Naive thymus-derived CD8-positive, alpha-beta T cell (primary cell): ENCODE measurements around the gene SDC3. TPM values are rescaled to one million over a fixed set of nuclear protein-coding genes. Genes with fewer than 3 reads are reported as not detected.

Experiments used
- ATAC-seq, 2 donors: fragments of 150-1000 bp; cut with Tn5 transposase in 1 of 2; sonication (Bioruptor Pico), chemical (Tn5 transposase) in 1 of 2; 1 replicate in 1 of 2; 2 replicates in 1 of 2; pipeline ENCODE4 v1.10.0; 2021; ENCODE audit warnings: mild to moderate bottlenecking in 2 of 2, moderate library complexity in 2 of 2
- POLR2A ChIA-PET: fragments of 350-600 bp; sonication (Branson Sonifier 250); formaldehyde crosslinking; loops from one replicate; lab custom pipeline; 2021; ENCODE audit warnings: antibody characterized with exemption; lab: Charles Lee
- DNase-seq, 10 donors: peaks; one replicate each; pipeline versions ENCODE4 v3.0.0 to v3.0.0-alpha.2; 2020 to 2022
- H3K27ac Mint-ChIP-seq, 10 donors: one replicate each; pipeline ENCODE4 v1.8.0; 2020 to 2022; ENCODE audit warnings: mild to moderate bottlenecking in 10 of 10, mixed read lengths in 10 of 10, moderate library complexity in 4 of 10, inconsistent platforms in 1 of 10
- H3K27me3 Mint-ChIP-seq, 5 donors: one replicate each; pipeline ENCODE4 v1.8.0; 2021 to 2022; ENCODE audit warnings: mixed read lengths in 5 of 5
- H3K36me3 Mint-ChIP-seq, 3 donors: one replicate each; pipeline ENCODE4 v1.8.0; 2020 to 2022; ENCODE audit warnings: mixed read lengths in 3 of 3, mild to moderate bottlenecking in 2 of 3, inconsistent platforms in 1 of 3
- H3K4me1 Mint-ChIP-seq, 4 donors: one replicate each; pipeline ENCODE4 v1.8.0; 2021 to 2022; ENCODE audit warnings: mixed read lengths in 4 of 4
- H3K4me3 Mint-ChIP-seq, 10 donors: one replicate each; pipeline ENCODE4 v1.8.0; 2020 to 2022; ENCODE audit warnings: mild to moderate bottlenecking in 10 of 10, mixed read lengths in 10 of 10, moderate library complexity in 6 of 10, inconsistent platforms in 1 of 10
- H3K9me3 Mint-ChIP-seq, 9 donors: one replicate each; pipeline ENCODE4 v1.8.0; 2020 to 2022; ENCODE audit warnings: mixed read lengths in 9 of 9, mild to moderate bottlenecking in 3 of 9, inconsistent platforms in 1 of 9, moderate library complexity in 1 of 9
- polyA plus RNA-seq, 3 donors: library from polyadenylated mRNA; unstranded; fragments of 300-500 nt; fragmentation: Illumina TruSeq; gene quantifications; one replicate each; pipeline ENCODE4 v1.2.3, GENCODE V29; 2021
- total RNA-seq, 8 experiments: library from RNA in 2 of 8; stranded (reverse) in 2 of 8; gene quantifications; one replicate each; pipeline ENCODE4 v1.2.3 and lab custom pipeline; 2021 to 2026

The SDC3 gene
- total and polyA plus RNA-seq, 5 experiments from 2014 or later: 0.16 to 0.66 TPM; not detected in 3

DNA sequence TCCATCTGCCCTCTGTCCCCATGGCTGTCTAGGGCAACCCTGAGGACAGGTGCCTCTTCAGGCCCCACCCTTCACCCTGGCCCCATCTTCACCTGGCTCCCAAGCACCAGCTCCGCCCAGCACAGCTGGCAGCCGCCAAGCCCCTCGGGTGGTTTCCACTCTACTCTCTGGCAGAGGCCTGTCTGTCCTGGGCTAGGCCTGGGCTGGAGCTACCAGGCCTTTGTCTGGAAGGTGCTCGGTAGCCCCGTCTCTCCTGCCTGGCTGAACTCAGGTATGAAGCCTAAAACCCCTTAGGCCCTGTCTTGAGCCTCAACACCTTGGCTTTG, 17.4 kb downstream of the SDC3 start:
- POLR2A ChIA-PET: no interaction called here
- peaks cover 0 to 9% (median 2%) of the 10 kb centered on the region in 4 donors for H3K4me1 Mint-ChIP-seq
- no peaks in the 10 kb centered on the region for H3K36me3 Mint-ChIP-seq
- peaks cover 1 to 43% (median 19%) of the 10 kb centered on the region in 5 donors for H3K27me3 Mint-ChIP-seq
- no peak overlapping the region for H3K27ac Mint-ChIP-seq
- DNase-seq: no peak
- ATAC-seq: no peak
- H3K4me3 Mint-ChIP-seq: no peak overlapping the region
- no peaks in the 10 kb centered on the region for H3K9me3 Mint-ChIP-seq

GRCh38 chr1:30890502-30891226, 17.9 kb downstream of the SDC3 start:
- ATAC-seq (no peak), DNase-seq (no peak)
- Mint-ChIP-seq H3K27me3 (peaks cover 1 to 38% (median 18%) of the 10 kb centered on the region in 5 donors), H3K36me3 (no peaks in the 10 kb centered on the region), H3K9me3 (no peaks in the 10 kb centered on the region), H3K4me3 (no peak overlapping the region), H3K4me1 (peaks cover 0 to 9% (median 2%) of the 10 kb centered on the region in 4 donors), H3K27ac (no peak overlapping the region)
- POLR2A ChIA-PET: no interaction called here

DNA sequence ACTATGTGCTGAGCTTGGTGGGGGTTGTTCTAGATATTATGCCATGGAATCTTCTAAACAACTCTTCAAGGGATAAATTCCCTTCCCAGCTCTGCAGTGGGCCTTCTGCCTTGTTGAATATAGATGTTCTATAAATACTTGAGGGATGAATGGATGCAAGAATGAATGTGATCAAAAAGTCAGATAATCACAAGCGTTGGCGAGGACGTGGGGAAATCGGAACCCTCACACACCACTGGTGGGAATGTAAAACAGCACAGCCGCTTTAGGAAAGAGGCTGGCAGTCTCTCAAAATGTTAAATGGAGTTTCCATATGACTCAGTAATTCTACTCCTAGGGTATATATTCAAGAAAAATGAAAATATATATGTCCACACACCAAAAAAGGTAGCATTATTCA, 19.0 kb downstream of the SDC3 start:
- H3K27ac Mint-ChIP-seq: no peak overlapping the region
- no peaks in the 10 kb centered on the region for H3K9me3 Mint-ChIP-seq
- no peak overlapping the region for H3K4me3 Mint-ChIP-seq
- H3K27me3 Mint-ChIP-seq: peaks cover 1 to 28% (median 16%) of the 10 kb centered on the region in 5 donors
- H3K36me3 Mint-ChIP-seq: no peaks in the 10 kb centered on the region
- POLR2A ChIA-PET: no interaction called here
- DNase-seq: no peak
- ATAC-seq: no peak
- peaks cover 0 to 7% (median 2%) of the 10 kb centered on the region in 4 donors for H3K4me1 Mint-ChIP-seq

DNA sequence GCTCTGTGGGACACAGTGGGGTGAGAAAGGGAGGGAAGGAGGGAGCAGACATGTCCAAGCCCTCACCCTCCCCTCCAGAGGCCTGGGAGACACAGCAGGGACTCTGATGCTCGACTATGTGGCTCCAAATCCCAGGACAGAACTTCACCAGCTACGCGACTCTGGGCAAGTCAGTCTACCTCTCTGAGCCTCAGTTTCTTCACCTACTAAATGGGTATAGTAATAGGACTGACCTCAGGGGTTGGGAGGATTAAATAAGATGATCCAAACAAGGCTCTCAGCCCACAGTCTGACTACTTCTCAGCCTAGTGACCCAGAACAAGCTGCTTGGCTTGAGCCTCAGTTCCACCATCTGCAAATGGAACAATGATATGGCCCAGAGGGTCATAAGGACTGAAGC, 19.6 kb downstream of the SDC3 start:
- Mint-ChIP-seq H3K27me3 (peaks cover 1 to 27% (median 15%) of the 10 kb centered on the region in 5 donors), H3K9me3 (no peaks in the 10 kb centered on the region), H3K4me1 (peaks cover 0 to 4% (median 2%) of the 10 kb centered on the region in 4 donors), H3K4me3 (no peak overlapping the region), H3K27ac (no peak overlapping the region), H3K36me3 (no peaks in the 10 kb centered on the region)
- ATAC-seq (no peak), DNase-seq (no peak)
- POLR2A ChIA-PET: no interaction called here

GRCh38 chr1:30888391-30888790, 20.2 kb downstream of the SDC3 start:
- POLR2A ChIA-PET: no interaction called here
- no peaks in the 10 kb centered on the region for H3K36me3 Mint-ChIP-seq
- no peaks in the 10 kb centered on the region for H3K9me3 Mint-ChIP-seq
- peaks cover 1 to 21% (median 9%) of the 10 kb centered on the region in 5 donors for H3K27me3 Mint-ChIP-seq
- DNase-seq (no peak), ATAC-seq (no peak)
- no peak overlapping the region for H3K4me3 Mint-ChIP-seq
- H3K27ac Mint-ChIP-seq: peak overlapping the region in 1 of 10 donors; percentile 62
- peaks cover 0 to 4% (median under 1%) of the 10 kb centered on the region in 4 donors for H3K4me1 Mint-ChIP-seq

DNA sequence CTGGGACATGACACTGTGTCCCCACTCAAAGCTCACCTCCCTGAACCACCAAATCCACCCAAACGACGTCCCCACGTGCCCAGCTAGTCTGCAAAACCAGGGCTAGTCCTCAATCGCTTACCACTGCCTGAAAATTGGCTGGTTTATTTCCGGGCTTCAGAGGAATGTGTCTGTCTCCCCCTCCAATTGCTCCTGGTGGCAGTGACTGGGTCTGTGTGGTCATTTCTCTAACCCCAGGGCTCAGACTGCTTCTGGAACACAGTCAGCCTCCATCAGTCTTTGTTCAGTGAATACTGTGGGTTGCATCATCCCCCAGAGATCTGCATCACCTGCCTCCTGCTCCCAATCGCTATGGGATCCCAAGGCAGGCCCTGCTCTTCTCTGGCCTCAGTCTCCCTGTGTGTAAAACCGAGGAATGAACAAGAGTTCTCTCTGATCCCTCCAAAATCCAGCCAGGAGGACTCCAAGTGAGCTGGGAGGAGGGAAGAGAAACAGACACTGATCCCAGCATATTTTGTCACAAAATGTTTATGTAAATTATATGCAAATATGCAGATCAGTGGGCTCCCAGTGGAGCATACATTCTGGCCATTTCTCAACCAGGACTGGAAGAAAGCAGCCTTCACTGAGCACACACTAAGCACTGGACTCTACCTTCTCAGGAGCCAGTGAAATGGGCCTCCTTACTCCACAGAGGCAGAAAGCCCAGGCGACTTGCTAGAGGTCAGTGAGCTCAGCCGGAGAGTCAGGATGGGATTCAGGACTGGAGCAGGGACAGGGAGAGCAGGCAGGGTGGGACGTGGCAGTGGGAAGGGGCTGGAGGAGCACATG, 20.9 kb downstream of the SDC3 start:
- Mint-ChIP-seq H3K36me3 (no peaks in the 10 kb centered on the region), H3K9me3 (no peaks in the 10 kb centered on the region), H3K27me3 (peaks cover 1 to 17% (median 8%) of the 10 kb centered on the region in 5 donors), H3K27ac (no peak overlapping the region), H3K4me3 (no peak overlapping the region), H3K4me1 (peaks cover 0 to 4% (median under 1%) of the 10 kb centered on the region in 4 donors)
- ATAC-seq (no peak), DNase-seq (no peak)
- POLR2A ChIA-PET: no interaction called here

DNA sequence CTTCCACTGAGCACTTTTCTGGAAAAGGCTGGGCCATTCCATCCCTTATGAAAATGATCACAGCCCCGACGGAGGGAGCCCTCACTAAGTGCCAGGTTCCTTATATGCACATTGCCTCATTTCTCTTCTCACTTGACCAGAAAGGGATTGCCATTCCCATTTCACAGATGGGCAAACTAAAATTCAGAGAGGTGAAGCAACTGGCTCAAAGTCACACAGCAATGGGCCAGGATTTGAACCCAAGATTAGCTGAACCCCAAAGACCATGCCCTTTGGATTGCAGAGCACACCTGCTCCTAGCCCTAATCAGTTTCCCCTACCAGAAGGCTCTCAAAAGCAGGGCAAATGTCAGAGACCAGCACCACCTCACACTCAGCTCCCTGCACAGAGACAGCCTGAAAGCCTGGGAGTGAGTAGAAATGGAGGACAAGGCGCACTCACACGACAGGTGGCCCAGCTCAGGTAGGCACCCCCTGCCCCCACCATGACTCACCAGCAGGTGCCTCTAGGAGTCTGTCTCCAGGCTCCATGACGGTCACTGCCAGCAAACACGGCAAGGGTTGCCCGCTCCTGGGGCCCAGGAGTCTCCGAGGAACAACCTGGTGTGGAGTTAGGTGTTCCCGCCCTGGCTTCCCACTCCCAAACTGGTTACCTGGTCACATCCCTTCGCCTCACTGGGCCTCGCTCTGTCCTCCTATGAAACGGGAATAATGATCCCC, 21.7 kb downstream of the SDC3 start:
- Mint-ChIP-seq H3K4me1 (peaks cover 0 to 2% (median 0%) of the 10 kb centered on the region in 4 donors), H3K9me3 (no peaks in the 10 kb centered on the region), H3K4me3 (no peak overlapping the region), H3K27me3 (peaks cover 4 to 19% (median 8%) of the 10 kb centered on the region in 5 donors), H3K36me3 (no peaks in the 10 kb centered on the region), H3K27ac (no peak overlapping the region)
- POLR2A ChIA-PET: no interaction called here
- DNase-seq: no peak
- ATAC-seq: no peak

- H3K27ac Mint-ChIP-seq: peak overlapping the region in 1 of 10 donors; percentile 29
- no peak overlapping the region for H3K4me3 Mint-ChIP-seq
- DNase-seq (no peak), ATAC-seq (no peak)
- peaks cover 4 to 18% (median 14%) of the 10 kb centered on the region in 5 donors for H3K27me3 Mint-ChIP-seq
- H3K4me1 Mint-ChIP-seq: peaks cover 0 to 5% (median 1%) of the 10 kb centered on the region in 4 donors
- H3K36me3 Mint-ChIP-seq: no peaks in the 10 kb centered on the region
- no peaks in the 10 kb centered on the region for H3K9me3 Mint-ChIP-seq
- POLR2A ChIA-PET: interaction anchor here (0.9 kb wide), 1 partner anchor 200 kb away, joined by 3 read pairs; no protein-coding TSS in a partner anchor
Measured at GRCh38 chr1:30885570-30886522, 22.7 kb downstream of the SDC3 start.

GRCh38 chr1:30884723-30885122, 23.8 kb downstream of the SDC3 start:
- POLR2A ChIA-PET: no interaction called here
- no peak overlapping the region for H3K4me3 Mint-ChIP-seq
- DNase-seq: no peak
- no peaks in the 10 kb centered on the region for H3K9me3 Mint-ChIP-seq
- H3K27ac Mint-ChIP-seq: no peak overlapping the region
- H3K36me3 Mint-ChIP-seq: no peaks in the 10 kb centered on the region
- ATAC-seq: no peak
- peaks cover 2 to 21% (median 15%) of the 10 kb centered on the region in 5 donors for H3K27me3 Mint-ChIP-seq
- peaks cover 0 to 5% (median 1%) of the 10 kb centered on the region in 4 donors for H3K4me1 Mint-ChIP-seq

DNA sequence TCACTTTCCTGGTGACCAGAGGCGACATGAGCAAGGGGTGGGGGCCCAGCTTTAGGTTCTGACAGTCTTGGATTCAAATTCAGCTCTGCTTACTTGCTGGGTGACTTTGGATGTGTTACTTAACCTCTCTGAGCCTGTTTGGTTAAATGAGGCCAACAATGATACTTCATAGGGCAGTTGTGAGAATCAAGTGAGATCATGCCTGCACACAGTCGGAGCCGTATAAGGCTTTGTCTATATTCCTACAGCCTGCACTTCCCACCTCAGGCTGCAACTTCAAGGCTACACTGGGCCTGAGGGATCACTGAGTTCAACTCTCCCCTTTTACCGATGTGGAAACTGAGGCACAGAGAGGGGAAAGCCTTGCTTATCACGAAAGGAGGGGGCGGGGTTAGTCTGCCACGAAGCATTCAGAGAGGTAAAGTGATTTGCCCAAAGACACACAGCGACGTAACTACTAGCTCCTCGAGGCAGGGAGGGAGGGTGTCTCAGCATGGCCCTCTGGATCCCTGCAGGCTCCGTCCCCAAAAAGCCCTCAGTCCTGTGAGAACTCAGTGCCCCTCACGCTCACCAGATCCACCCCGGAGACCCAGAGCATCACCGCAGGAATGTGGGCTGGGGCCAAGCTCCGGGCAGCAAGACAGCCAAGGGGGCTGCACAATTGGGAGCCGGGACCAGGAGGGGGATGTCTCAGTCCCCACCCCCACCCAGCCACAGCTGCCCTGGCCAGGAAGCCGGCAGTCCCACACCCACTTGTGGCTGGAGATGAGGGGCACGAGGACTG, 25.0 kb downstream of the SDC3 start:
- ATAC-seq: no peak
- peaks cover 2 to 29% (median 14%) of the 10 kb centered on the region in 5 donors for H3K27me3 Mint-ChIP-seq
- no peak overlapping the region for H3K4me3 Mint-ChIP-seq
- no peaks in the 10 kb centered on the region for H3K36me3 Mint-ChIP-seq
- POLR2A ChIA-PET: no interaction called here
- DNase-seq: no peak
- H3K9me3 Mint-ChIP-seq: no peaks in the 10 kb centered on the region
- peaks cover 0 to 5% (median 1%) of the 10 kb centered on the region in 4 donors for H3K4me1 Mint-ChIP-seq
- no peak overlapping the region for H3K27ac Mint-ChIP-seq

DNA sequence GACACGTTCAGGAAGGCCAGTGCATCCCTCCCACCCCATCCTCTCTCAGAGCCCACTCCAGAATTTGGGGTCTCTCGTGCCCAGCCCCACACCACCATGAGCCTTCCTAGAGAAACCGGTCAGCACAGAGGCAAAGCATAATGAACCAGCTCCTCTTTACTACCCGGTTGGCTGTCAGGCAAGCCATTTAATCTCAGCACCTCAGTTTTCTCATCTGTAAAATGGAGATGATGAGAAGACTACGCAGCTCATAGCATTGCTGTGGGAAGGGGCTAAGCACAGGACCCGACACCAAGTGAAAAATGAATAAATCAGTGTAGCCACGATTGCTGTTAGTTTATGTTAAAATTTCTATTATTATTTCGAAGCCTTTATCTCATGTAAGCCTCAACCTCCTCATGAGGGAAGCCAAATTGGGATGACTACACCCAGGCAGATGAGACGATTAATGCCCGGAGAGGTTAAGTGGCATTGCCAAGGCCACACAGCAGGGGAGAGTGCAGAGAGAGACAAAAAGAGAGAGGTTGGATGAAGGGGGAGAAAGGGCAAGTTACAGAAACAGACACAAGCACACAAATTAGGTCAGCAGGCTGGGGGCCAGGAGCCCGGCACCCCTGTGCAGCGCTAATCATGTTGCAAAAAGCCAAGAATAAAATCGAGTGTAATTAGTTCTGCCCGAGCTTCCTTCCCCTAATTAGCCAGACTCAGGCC, 25.7 kb downstream of the SDC3 start:
- H3K27me3 Mint-ChIP-seq: peaks cover 2 to 34% (median 15%) of the 10 kb centered on the region in 5 donors

More for the DNA sequence above, 25.7 kb downstream of the SDC3 start:
- H3K36me3 Mint-ChIP-seq: no peaks in the 10 kb centered on the region
- POLR2A ChIA-PET: no interaction called here
- peaks cover 0 to 5% (median 1%) of the 10 kb centered on the region in 4 donors for H3K4me1 Mint-ChIP-seq
- no peak overlapping the region for H3K4me3 Mint-ChIP-seq
- H3K9me3 Mint-ChIP-seq: no peaks in the 10 kb centered on the region
- ATAC-seq (no peak), DNase-seq (no peak)
- no peak overlapping the region for H3K27ac Mint-ChIP-seq
